H1 (cell line): ENCODE data around the gene NR0B2. TPM values are rescaled to one million over a fixed set of nuclear protein-coding genes. Genes with fewer than 3 reads are reported as not detected.

ENCODE experiments used
- CREB1 ChIP-seq: IDR thresholded peaks from 2 replicates; pipeline ENCODE4 v1.6.1; 2012; ENCODE audit warnings: inconsistent platforms
- RBBP5 ChIP-seq: IDR thresholded peaks from 2 replicates; pipeline ENCODE4 v1.7.1; 2012; ENCODE audit warnings: low read depth, mild to moderate bottlenecking, inconsistent platforms, low read length, moderate library complexity, borderline replicate concordance
- RFX5 ChIP-seq: IDR thresholded peaks from 2 replicates; pipeline ENCODE4 v1.6.1; 2011; ENCODE audit warnings: low read depth, low read length, improper control_type of control experiment, borderline replicate concordance
- SIN3A ChIP-seq, 2 experiments: IDR thresholded peaks in 1 of 2; conservative IDR thresholded peaks in 1 of 2; 2 replicates each; pipeline ENCODE4 v1.6.1; 2011 to 2012; ENCODE audit warnings: low read length in 2 of 2, improper control_type of control experiment in 1 of 2, low read depth in 1 of 2, mild to moderate bottlenecking in 1 of 2
- polyA plus RNA-seq, 7 experiments: library from polyadenylated mRNA; depleted of rRNA in 3 of 7; stranded (reverse) in 5 of 7; unstranded in 2 of 7; fragments of >200 nt in 5 of 7; fragments of 200-250 nt in 2 of 7; gene quantifications; 1 replicate in 5 of 7; 2 replicates in 1 of 7; 4 replicates in 1 of 7; pipeline versions ENCODE4 v1.2.1 to v1.2.3, GENCODE V29; 2011 to 2013; ENCODE audit warnings: missing spikeins in 2 of 7, mixed read lengths in 2 of 7
- total RNA-seq: library from RNA; stranded (reverse); fragmentation: NEBNext Ultra II Directional; extraction: Animal tissue kit (Norgen Biotek cat#: 25700); gene quantifications from 2 replicates; pipeline ENCODE4 v1.2.1, GENCODE V29; 2021

NR0B2 gene
- total and polyA plus RNA-seq, 2 of the 8 experiments (the other 6 are each of a cell fraction or from before 2014, with no cell fraction given) = not detected

GRCh38 chr1:26959722-26960624, 46.2 kb upstream of the NR0B2 start, which contains the start of gene KDF1 (continued):
- TF ChIP-seq RBBP5 (peak; percentile 22; the same call in 1 of the 2 replicates), SIN3A (conservative IDR thresholded peaks at IDR 0.05 in 1 of 2, IDR thresholded peaks at IDR 0.05 in 1 of 2; ENCODE audit: low read depth in 1 of 2, low read length in 2 of 2) (peak in 1 of 2 experiments; percentile 93; a peak in 3 of 4 replicates), RFX5 (peak; percentile 14; the same call in 1 of the 2 replicates), CREB1 (peak; percentile 49)
